ENCODE measurements around the gene ALK.

GRCh38 chr2:29562319-29562718 is 359.1 kb downstream of the ALK start:
- no peak for TF ChIP-seq CTCF (IDR thresholded peaks at IDR 0.05)
- no peak for TF ChIP-seq POLR2A (IDR thresholded peaks at IDR 0.05)
